22Rv1 (cell line): ENCODE measurements around the gene HOXD9.

Experiments
- H3K27ac ChIP-seq: fragments of 450-650 bp; 2 replicates; pipeline ENCODE4 v1.5.1; 2017
- CTCF ChIP-seq: fragments of 450-650 bp; IDR thresholded peaks from 2 replicates; pipeline ENCODE4 v1.5.1; 2017; ENCODE audit warnings: mild to moderate bottlenecking
- ZFX ChIP-seq: fragments of 450-650 bp; IDR thresholded peaks from 2 replicates; pipeline ENCODE4 v1.6.1; 2017; ENCODE audit warnings: antibody characterized with exemption, borderline replicate concordance

Gene HOXD9

GRCh38 chr2:176087330-176088047, 35.0 kb upstream of the HOXD9 start:
- no peak overlapping the region for H3K27ac ChIP-seq
- no peak for TF ChIP-seq ZFX
- no peak for TF ChIP-seq CTCF

- TF ChIP-seq ZFX: no peak
- TF ChIP-seq CTCF: peak; percentile 71
- H3K27ac ChIP-seq: no peak overlapping the region
These were observed 34.2 kb upstream of the HOXD9 start for GRCh38 chr2:176088048-176088936.

GRCh38 chr2:176088937-176089842, 33.3 kb upstream of the HOXD9 start:
- TF ChIP-seq CTCF: no peak
- no peak overlapping the region for H3K27ac ChIP-seq

- H3K27ac ChIP-seq: no peak overlapping the region
- TF ChIP-seq ZFX: no peak
- no peak for TF ChIP-seq CTCF
These were observed 32.6 kb upstream of the HOXD9 start for GRCh38 chr2:176089843-176090395.

GRCh38 chr2:176090862-176091261, 31.7 kb upstream of the HOXD9 start:
- H3K27ac ChIP-seq: no peak overlapping the region
- TF ChIP-seq CTCF (no peak), ZFX (no peak)

GRCh38 chr2:176091329-176092258, 30.9 kb upstream of the HOXD9 start:
- no peak overlapping the region for H3K27ac ChIP-seq
- TF ChIP-seq ZFX (no peak), CTCF (no peak)
